Mucosa of descending colon (tissue), 3 donors: ENCODE measurements around the gene SH3BP2. TPM values are rescaled to one million over a fixed set of nuclear protein-coding genes. Genes with fewer than 3 reads are reported as not detected.

Source experiments
- ATAC-seq: fragments of 200-7000 bp; cut with Tn5 transposase; one replicate; pipeline ENCODE4 v1.9.1; 2020; ENCODE audit warnings: mild to moderate bottlenecking, moderate library complexity
- DNase-seq, 3 donors: peaks; one replicate each; pipeline ENCODE4 v3.0.0-alpha.2; 2020
- H3K36me3 ChIP-seq: fragments of 200-600 bp; one replicate; pipeline ENCODE4 v1.8.0; 2021; ENCODE audit warnings: low read depth, mild to moderate bottlenecking
- H3K4me1 ChIP-seq: fragments of 200-600 bp; one replicate; pipeline ENCODE4 v1.8.0; 2021; ENCODE audit warnings: low read depth, mild to moderate bottlenecking
- H3K4me3 ChIP-seq: fragments of 200-600 bp; one replicate; pipeline ENCODE4 v1.8.0; 2021; ENCODE audit warnings: mild to moderate bottlenecking
- H3K9me3 ChIP-seq: fragments of 200-600 bp; one replicate; pipeline ENCODE4 v1.8.0; 2021; ENCODE audit warnings: mild to moderate bottlenecking
- intact Hi-C, 2 donors: fragments of 100-400 bp; cut with DNase I in 1 of 2; cut with micrococcal nuclease in 1 of 2; formaldehyde crosslinking; loops; one replicate each; pipeline versions ENCODE4 v1.11.0 to v1.11.1; 2022; cut with DNase I, micrococcal nuclease
- total RNA-seq, 3 donors: library from RNA; stranded (reverse); fragmentation: NEBNext Ultra II Directional in 2 of 3; extraction: Animal tissue kit (Norgen Biotek cat#: 25700) in 2 of 3; gene quantifications; one replicate each; pipeline versions ENCODE4 v1.2.1 to v1.2.4, GENCODE V29; 2021 to 2023
- TF ChIP-seq, protein P1 (sequence below): fragments of 200-600 bp; IDR thresholded peaks from one replicate; pipeline ENCODE4 v1.8.0; 2022; ENCODE audit warnings: antibody characterized with exemption, mild to moderate bottlenecking
- donor health status: DM: no; HTN: no; CAD: no; lungs with moderate emphysema.
- donor health status: DM: no; HTN: no; CAD: no.
- donor health status: DM: no; HTN: yes; CAD: no.

Gene SH3BP2
- total RNA-seq, 3 donors from 2014 or later = 48.1 to 75.3 (median 73.0) TPM

DNA sequence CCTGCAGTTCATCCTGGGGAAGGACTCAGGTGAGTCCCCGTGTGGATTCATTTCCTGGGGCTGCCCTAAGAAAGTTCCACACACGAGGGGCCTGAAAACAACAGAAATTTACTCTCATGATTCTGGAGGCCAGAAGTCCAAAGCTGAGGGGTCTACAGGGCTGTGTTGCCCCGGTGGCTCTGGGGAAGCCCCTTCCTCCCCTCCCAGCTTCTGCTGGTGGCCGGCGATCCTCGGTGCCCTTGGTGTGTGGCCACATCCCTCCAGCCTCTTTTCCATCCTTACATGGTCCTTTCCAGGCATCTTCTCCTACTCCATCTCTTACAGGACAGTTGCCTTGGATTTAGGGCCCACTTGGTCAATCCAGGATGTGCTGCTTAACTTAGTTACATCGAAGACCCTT is 15.1 kb downstream of the SH3BP2 start:
- TF ChIP-seq, protein P1, sequence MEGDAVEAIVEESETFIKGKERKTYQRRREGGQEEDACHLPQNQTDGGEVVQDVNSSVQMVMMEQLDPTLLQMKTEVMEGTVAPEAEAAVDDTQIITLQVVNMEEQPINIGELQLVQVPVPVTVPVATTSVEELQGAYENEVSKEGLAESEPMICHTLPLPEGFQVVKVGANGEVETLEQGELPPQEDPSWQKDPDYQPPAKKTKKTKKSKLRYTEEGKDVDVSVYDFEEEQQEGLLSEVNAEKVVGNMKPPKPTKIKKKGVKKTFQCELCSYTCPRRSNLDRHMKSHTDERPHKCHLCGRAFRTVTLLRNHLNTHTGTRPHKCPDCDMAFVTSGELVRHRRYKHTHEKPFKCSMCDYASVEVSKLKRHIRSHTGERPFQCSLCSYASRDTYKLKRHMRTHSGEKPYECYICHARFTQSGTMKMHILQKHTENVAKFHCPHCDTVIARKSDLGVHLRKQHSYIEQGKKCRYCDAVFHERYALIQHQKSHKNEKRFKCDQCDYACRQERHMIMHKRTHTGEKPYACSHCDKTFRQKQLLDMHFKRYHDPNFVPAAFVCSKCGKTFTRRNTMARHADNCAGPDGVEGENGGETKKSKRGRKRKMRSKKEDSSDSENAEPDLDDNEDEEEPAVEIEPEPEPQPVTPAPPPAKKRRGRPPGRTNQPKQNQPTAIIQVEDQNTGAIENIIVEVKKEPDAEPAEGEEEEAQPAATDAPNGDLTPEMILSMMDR = no peak
- Histone ChIP-seq H3K4me3 (no peak overlapping the region), H3K9me3 (no peaks in the 10 kb centered on the region), H3K4me1 (peaks cover 59% of the 10 kb centered on the region), H3K36me3 (no peaks in the 10 kb centered on the region)
- intact Hi-C loops = no loop called here
- ATAC-seq = no peak
- DNase-seq = peak in 1 of 3 donors; percentile 27

DNA sequence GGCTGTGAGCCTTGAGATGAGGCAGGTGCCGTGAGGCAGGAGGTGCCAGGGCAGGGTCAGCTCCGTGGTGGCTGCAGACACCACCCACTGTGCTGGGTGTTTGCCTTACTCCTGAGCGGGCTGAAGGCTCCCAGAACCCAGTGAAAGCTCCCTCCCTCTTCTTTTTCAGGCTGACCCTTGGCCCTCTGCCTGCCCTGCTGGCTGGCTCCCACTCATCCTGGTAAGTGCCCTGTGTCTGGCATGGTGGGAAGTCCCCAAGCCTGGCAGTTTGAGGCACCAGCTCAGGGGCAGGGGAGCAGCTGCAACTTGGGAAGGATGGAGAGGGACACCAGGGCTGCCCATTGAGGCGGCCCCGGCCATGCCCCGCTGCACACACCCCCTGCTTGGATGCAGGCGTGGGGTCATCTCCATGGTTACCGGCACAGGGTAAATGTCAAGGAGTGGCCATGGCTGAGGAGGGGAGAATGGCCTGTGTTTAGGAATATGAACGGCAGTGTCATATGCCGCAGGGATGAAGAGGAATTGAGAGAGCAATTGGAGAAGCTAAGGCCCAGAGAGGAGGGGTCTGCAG is 16.8 kb downstream of the SH3BP2 start:
- DNase-seq (no peak), ATAC-seq (no peak)
- peaks cover 48% of the 10 kb centered on the region for H3K4me1 ChIP-seq
- TF ChIP-seq, protein P1 = no peak
- no peaks in the 10 kb centered on the region for H3K9me3 ChIP-seq
- no peak overlapping the region for H3K4me3 ChIP-seq
- intact Hi-C loops = loop anchor here in 1 of 2 donors (10.0 kb wide), 1 partner anchor 45 kb away; no protein-coding TSS in a partner anchor
- no peaks in the 10 kb centered on the region for H3K36me3 ChIP-seq

DNA sequence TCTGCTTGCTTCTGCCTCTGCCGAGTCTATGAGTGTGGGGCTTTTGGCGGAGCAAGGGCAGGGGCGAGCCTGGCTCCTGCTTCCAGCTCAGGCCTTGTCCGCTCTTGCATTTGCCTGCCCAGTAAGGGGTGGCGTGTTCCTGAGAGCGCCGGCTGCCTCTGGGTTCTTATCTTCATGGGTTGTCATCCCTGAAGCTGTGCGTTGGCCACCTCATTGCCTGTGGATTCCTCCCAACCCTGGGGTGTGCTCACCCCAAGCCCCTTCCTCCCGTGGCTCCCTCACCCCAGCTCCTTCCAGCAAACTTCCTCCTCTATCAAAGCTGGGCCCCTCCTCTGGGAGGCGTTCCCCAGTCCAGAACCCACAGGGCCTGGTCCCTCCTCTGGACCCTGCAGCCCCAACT is 17.5 kb downstream of the SH3BP2 start:
- Histone ChIP-seq H3K36me3 (no peaks in the 10 kb centered on the region), H3K4me3 (no peak overlapping the region), H3K4me1 (peaks cover 41% of the 10 kb centered on the region), H3K9me3 (no peaks in the 10 kb centered on the region)
- no peak for DNase-seq
- intact Hi-C loops = loop anchor here in 1 of 2 donors (10.0 kb wide), 1 partner anchor 46 kb away; no protein-coding TSS in a partner anchor
- TF ChIP-seq, protein P1 = no peak
- no peak for ATAC-seq

DNA sequence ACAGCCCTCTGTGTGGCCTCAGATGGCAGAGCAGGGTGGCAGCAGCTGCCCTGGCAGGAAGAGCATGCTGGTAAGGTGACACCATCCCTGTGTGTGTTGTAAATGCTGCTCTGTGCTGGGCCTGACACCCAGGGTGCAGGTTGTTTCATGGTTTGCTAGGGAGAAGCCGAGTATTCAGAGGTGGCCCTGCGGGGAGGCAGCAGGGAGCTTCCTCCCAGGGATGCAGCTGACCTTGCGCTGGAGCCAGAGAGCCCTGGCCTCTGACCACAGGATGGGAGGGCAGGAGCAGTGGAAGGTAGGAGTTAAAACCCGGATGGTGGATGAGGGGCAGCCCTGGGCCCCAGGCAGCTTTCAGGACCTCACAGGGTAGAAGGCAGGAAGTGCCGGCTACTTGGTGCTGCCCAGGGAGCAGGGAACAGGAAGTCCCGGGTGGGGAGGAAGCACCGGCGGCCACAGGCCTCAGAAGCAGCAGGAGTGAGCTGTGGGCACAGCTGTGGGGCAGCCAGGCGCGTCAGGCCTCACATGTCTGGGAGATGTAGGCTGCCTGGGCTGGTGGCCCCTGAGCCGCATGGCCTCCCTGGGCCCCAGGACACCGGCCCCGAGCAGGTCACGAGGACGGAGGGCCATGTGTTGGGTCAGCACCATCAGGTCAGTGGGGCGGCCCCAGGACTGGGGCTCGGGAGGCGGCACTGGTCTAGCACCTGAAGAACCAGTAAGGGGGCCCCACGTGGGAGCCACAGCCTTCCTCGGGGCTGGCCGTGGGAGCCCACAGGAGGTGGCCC is 19.1 kb downstream of the SH3BP2 start:
- intact Hi-C loops = loop anchor here in 1 of 2 donors (10.0 kb wide), 1 partner anchor 47 kb away; no protein-coding TSS in a partner anchor
- peaks cover 24% of the 10 kb centered on the region for H3K4me1 ChIP-seq
- H3K4me3 ChIP-seq = no peak overlapping the region
- TF ChIP-seq, protein P1 = no peak
- no peaks in the 10 kb centered on the region for H3K9me3 ChIP-seq
- DNase-seq (peak; percentile 66 to 93 (median 75)), ATAC-seq (peak; percentile 76)
- no peaks in the 10 kb centered on the region for H3K36me3 ChIP-seq

DNA sequence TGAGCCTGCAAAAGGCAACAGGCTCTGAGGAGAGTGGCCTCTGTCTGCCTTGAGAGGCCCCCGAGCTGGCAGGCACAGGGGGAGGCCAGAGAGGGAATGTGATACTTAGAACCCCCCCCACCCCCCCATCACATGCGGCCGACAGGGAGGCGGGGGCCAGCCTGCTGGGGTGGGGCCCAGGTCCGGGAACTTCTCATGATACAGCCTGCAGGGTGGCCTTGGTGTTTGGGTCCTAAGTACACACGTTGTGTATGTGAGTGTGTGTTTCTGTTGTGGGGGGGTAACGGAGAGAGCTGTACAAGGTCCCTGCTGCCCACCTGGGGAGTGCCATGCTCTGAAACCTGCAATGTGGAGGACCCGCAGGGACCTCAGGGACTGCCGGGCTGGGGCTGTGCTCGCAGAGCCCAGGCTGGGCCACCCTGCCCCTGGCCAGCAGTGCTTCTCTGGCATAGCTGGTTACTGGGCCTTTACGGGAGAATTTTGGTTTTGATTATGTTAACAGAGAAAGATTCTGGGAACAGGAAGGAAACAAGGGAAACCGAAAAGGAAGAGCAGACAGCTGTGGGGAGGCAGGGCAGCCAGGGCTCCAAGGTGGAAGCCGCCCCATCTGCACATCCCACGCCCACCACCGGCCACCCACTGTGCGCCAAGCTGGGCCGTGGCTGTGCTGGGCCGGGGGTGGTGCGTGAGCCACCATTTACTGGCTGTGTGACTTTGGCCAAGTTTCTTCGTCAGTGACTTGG is 19.9 kb downstream of the SH3BP2 start:
- Histone ChIP-seq H3K4me3 (no peak overlapping the region), H3K9me3 (no peaks in the 10 kb centered on the region), H3K4me1 (peaks cover 23% of the 10 kb centered on the region), H3K36me3 (no peaks in the 10 kb centered on the region)
- TF ChIP-seq, protein P1 = no peak
- intact Hi-C loops = loop anchor here in 1 of 2 donors (10.0 kb wide), 1 partner anchor 48 kb away; no protein-coding TSS in a partner anchor
- DNase-seq (no peak), ATAC-seq (peak; percentile 3)
